Inferior parietal cortex (tissue), 1 donor: ENCODE results near the gene NCLN.
"Not testable (repeated sequence)": the region's sequence is repeated elsewhere in the genome, so short reads cannot be mapped to it uniquely, and the experiment has no call there.

Source experiments
- DNase-seq: peaks from one replicate; pipeline ENCODE4 v3.0.0-alpha.2; 2016; ENCODE audit errors: extremely low spot score

The NCLN gene

GRCh38 chr19:3185461-3186159, at the start of gene NCLN:
TSS of gene NCLN (plus strand) at chr19:3185930. CDS start at chr19:3186031, 101 bp downstream.
- peak; percentile 97 for DNase-seq

- DNase-seq, result no peak
Observed at GRCh38 chr19:3135961-3136683, 49.6 kb upstream of the NCLN start, which contains the start of gene GNA15. TSS of gene GNA15 (plus strand) at chr19:3136033. CDS start at chr19:3136451, 418 bp downstream.

- DNase-seq, result no peak
Observed at GRCh38 chr19:3136684-3137055, 49.1 kb upstream of the NCLN start.

GRCh38 chr19:3137119-3137518, 48.6 kb upstream of the NCLN start:
- DNase-seq, result no peak

- no peak for DNase-seq
Observed at GRCh38 chr19:3138268-3138667, 47.5 kb upstream of the NCLN start.

- no peak for DNase-seq
Observed at GRCh38 chr19:3140667-3141038, 45.1 kb upstream of the NCLN start.

GRCh38 chr19:3142292-3142670, 43.4 kb upstream of the NCLN start:
- DNase-seq, result no peak

GRCh38 chr19:3142781-3143337, 42.9 kb upstream of the NCLN start:
- DNase-seq, result no peak

GRCh38 chr19:3145909-3146676, 39.6 kb upstream of the NCLN start:
- DNase-seq, result no peak

- no peak for DNase-seq
Observed at GRCh38 chr19:3146677-3147100, 39.0 kb upstream of the NCLN start.

GRCh38 chr19:3148503-3148902, 37.2 kb upstream of the NCLN start:
- no peak for DNase-seq

GRCh38 chr19:3149089-3149488, 36.6 kb upstream of the NCLN start:
- no peak for DNase-seq

GRCh38 chr19:3149526-3150505, 35.9 kb upstream of the NCLN start:
- DNase-seq, result no peak

GRCh38 chr19:3150739-3151329, 34.9 kb upstream of the NCLN start:
- no peak for DNase-seq

- no peak for DNase-seq
Observed at GRCh38 chr19:3151563-3152418, 33.9 kb upstream of the NCLN start.

GRCh38 chr19:3152419-3152780, 33.3 kb upstream of the NCLN start:
- no peak for DNase-seq

- no peak for DNase-seq
Observed at GRCh38 chr19:3153286-3154230, 32.2 kb upstream of the NCLN start.

- not testable (repeated sequence) for DNase-seq
Observed at GRCh38 chr19:3154447-3154846, 31.3 kb upstream of the NCLN start.
